ENCODE data around the gene SLC25A47.
"Not testable (repeated sequence)": the region's sequence is repeated elsewhere in the genome, so short reads cannot be mapped to it uniquely, and the experiment has no call there.

- not testable (repeated sequence) for TF ChIP-seq POLR2A (IDR thresholded peaks at IDR 0.05; ENCODE audit: low read depth, low read length); EZH2 (IDR thresholded peaks at IDR 0.05; ENCODE audit: borderline replicate concordance, low read depth, low read length, severe bottlenecking); CTCF (IDR thresholded peaks at IDR 0.05; ENCODE audit: extremely low read depth in 1 of 2, insufficient read depth in 1 of 2, low read depth in 1 of 2, low read length in 2 of 2); JUN (IDR thresholded peaks at IDR 0.05; ENCODE audit: borderline replicate concordance, insufficient read depth, insufficient read length, low read depth); MAX (IDR thresholded peaks at IDR 0.05; ENCODE audit: insufficient read depth, insufficient read length); MYC (IDR thresholded peaks at IDR 0.05; ENCODE audit: low read depth, low read length); POLR2AphosphoS5 (IDR thresholded peaks at IDR 0.05; ENCODE audit: insufficient read depth, low read depth, low read length); GATA2 (IDR thresholded peaks at IDR 0.05; ENCODE audit: insufficient read depth, insufficient read length, low read depth, low read length)
These were observed 39.7 kb upstream of the SLC25A47 start for GRCh38 chr14:100283436-100283835.
